Activated T-cell treated with anti-CD3 and anti-CD28 coated beads, Interleukin-2, amount 50 U/mL, for 72 hours (primary cell): ENCODE results near the gene FAM107B. TPM values are rescaled to one million over a fixed set of nuclear protein-coding genes. Genes with fewer than 3 reads are reported as not detected.

ENCODE experiments used
- ATAC-seq, 2 donors: fragments of 150-1000 bp; cut with Tn5 transposase; replicated peaks in 1 of 2; 2 replicates each; pipeline ENCODE4 v1.10.0; 2021; ENCODE audit warnings: moderate library complexity in 2 of 2, mild to moderate bottlenecking in 1 of 2
- DNase-seq, 2 donors: peaks; one replicate each; pipeline ENCODE4 v3.0.0; 2021 to 2022; ENCODE audit warnings: mixed read lengths in 1 of 2
- H3K27ac Mint-ChIP-seq: one replicate; pipeline ENCODE4 v1.8.0; 2022; ENCODE audit warnings: mild to moderate bottlenecking, moderate library complexity, mixed read lengths
- H3K27me3 Mint-ChIP-seq: one replicate; pipeline ENCODE4 v1.8.0; 2022; ENCODE audit warnings: low read depth, mixed read lengths
- H3K36me3 Mint-ChIP-seq, 2 donors: one replicate each; pipeline ENCODE4 v1.8.0; 2022; ENCODE audit warnings: mixed read lengths in 2 of 2, mild to moderate bottlenecking in 1 of 2; ENCODE audit not compliant: insufficient read depth in 2 of 2
- H3K4me1 Mint-ChIP-seq: one replicate; pipeline ENCODE4 v1.8.0; 2022; ENCODE audit warnings: low read depth, mixed read lengths
- H3K4me3 Mint-ChIP-seq, 2 donors: one replicate each; pipeline ENCODE4 v1.8.0; 2022; ENCODE audit warnings: mild to moderate bottlenecking in 2 of 2, mixed read lengths in 2 of 2, moderate library complexity in 2 of 2
- H3K9me3 Mint-ChIP-seq, 2 donors: one replicate each; pipeline ENCODE4 v1.8.0; 2022; ENCODE audit warnings: mixed read lengths in 2 of 2
- total RNA-seq, 2 donors: library from RNA; stranded (reverse); gene quantifications; one replicate each; pipeline ENCODE4 v1.2.3, GENCODE V29; 2022

The FAM107B gene
- total RNA-seq, 2 donors from 2014 or later = 163 to 180 TPM

DNA sequence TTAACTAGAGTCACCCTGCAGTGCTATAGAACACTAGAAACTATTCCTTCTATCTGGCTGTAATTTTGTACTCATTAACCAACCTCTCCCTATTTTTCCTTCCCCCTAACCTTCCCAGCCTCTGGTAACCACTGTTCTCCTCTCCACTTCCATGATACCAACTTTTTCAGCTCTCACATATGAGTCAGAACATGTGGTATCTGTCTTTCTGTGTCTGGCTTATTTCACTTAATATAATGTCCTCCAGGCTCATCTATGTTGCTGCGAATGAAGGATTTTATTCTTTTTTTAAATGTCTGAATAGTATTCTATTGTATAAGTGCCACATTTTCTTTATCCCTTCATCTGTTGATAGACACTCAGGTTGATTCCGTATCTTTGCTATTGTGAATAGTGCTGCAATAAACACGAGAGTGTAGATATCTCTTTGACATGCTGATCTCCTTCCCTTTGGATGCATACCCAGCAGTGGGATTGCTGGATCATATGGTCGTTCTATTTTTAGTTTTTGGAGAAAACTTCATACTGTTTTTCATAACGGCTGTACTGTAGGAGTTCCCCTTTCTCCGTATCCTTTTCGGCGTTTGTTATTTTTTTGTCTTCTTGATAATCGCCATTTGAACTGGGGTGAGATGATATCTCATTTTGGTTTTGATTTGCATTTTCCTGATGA is 101.4 kb downstream of the FAM107B start:
- Mint-ChIP-seq H3K27me3 (peaks cover 5% of the 10 kb centered on the region), H3K36me3 (no peaks in the 10 kb centered on the region), H3K27ac (no peak overlapping the region), H3K4me1 (peaks cover 27% of the 10 kb centered on the region), H3K9me3 (no peaks in the 10 kb centered on the region), H3K4me3 (peak overlapping the region in 1 of 2 donors; percentile 3)
- no peak for ATAC-seq
- DNase-seq = no peak

- peaks cover 4 to 6% of the 10 kb centered on the region in 2 donors for H3K9me3 Mint-ChIP-seq
- H3K36me3 Mint-ChIP-seq = peaks cover 4 to 11% of the 10 kb centered on the region in 2 donors
- peaks cover 5% of the 10 kb centered on the region for H3K27me3 Mint-ChIP-seq
- ATAC-seq = no peak
- no peak for DNase-seq
- H3K4me1 Mint-ChIP-seq = peaks cover 35% of the 10 kb centered on the region
- no peak overlapping the region for H3K27ac Mint-ChIP-seq
- H3K4me3 Mint-ChIP-seq = no peak overlapping the region
Observed at GRCh38 chr10:14671386-14671831, 103.3 kb downstream of the FAM107B start.

GRCh38 chr10:14670551-14671240 is 104.0 kb downstream of the FAM107B start:
- peaks cover 10 to 18% of the 10 kb centered on the region in 2 donors for H3K36me3 Mint-ChIP-seq
- no peak for ATAC-seq
- no peak overlapping the region for H3K27ac Mint-ChIP-seq
- H3K27me3 Mint-ChIP-seq = peaks cover 5% of the 10 kb centered on the region
- H3K4me1 Mint-ChIP-seq = peaks cover 39% of the 10 kb centered on the region
- no peak for DNase-seq
- no peak overlapping the region for H3K4me3 Mint-ChIP-seq
- peaks cover 10 to 12% of the 10 kb centered on the region in 2 donors for H3K9me3 Mint-ChIP-seq

DNA sequence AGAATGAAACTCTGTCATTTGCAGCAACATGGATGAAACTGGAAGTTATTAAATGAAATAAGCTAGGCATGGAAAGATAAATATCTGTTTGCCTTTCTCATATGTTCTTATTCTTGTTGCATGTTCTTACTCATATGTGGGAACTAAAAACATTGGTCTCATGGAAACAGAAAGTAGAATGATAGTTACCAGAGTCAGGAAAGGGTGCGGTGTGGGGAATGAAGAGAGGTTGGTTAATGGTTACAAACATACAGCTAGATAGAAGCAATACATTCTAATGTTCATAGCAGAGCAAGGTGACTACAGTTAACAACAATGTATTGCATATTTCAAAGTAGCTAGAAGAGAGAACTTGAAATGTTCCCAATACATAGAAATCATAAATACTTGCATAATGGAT is 105.1 kb downstream of the FAM107B start:
- DNase-seq (no peak), ATAC-seq (no peak)
- Mint-ChIP-seq H3K36me3 (peaks cover 14 to 22% of the 10 kb centered on the region in 2 donors), H3K27me3 (peaks cover 5% of the 10 kb centered on the region), H3K4me1 (peaks cover 51% of the 10 kb centered on the region), H3K4me3 (no peak overlapping the region), H3K9me3 (peaks cover 10 to 14% of the 10 kb centered on the region in 2 donors), H3K27ac (no peak overlapping the region)

DNA sequence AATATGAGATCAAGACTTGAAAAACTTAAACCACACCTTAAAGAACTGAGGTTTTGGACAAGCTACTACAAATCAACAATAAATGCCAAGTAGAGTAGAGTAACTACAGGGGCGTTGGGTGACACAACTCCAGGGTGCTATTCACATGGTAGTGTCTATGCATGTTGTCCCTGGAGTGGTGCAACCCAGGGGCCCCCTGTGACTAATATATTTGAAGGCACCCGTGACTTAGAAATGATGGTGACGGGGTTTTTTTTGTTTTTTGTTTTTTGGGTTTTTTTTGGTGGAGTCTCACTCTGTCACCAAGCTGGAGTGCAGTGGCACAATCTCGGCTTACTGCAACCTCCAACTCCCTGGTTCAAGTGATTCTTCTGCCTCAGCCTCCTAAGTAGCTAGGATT is 106.9 kb downstream of the FAM107B start:
- Mint-ChIP-seq H3K36me3 (peaks cover 16 to 24% of the 10 kb centered on the region in 2 donors), H3K9me3 (peaks cover 13 to 14% of the 10 kb centered on the region in 2 donors), H3K27ac (no peak overlapping the region), H3K27me3 (no peaks in the 10 kb centered on the region), H3K4me1 (peaks cover 53% of the 10 kb centered on the region), H3K4me3 (no peak overlapping the region)
- ATAC-seq (peak in 1 of 2 donors; percentile 26), DNase-seq (peak in 1 of 2 donors; percentile 31)

DNA sequence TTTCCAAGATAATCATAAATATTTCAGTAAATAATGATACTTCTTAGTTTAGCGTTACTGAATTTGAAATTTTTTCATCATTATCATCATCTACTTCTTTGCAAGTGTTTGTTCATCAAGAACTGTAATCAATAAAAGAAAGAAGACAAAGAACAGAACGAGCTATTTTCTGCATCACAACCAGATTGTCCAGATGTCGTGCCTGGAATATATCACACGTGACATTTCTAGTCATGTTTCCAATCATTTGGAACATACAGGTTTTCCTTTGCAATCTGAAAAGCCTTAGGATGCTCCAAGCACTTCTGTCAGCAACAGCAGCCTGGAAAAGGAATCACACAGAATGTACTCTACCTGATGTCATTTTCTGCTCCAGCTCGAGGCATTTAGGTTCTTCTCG is 107.4 kb downstream of the FAM107B start:
- DNase-seq (no peak), ATAC-seq (no peak)
- Mint-ChIP-seq H3K27me3 (no peaks in the 10 kb centered on the region), H3K4me3 (no peak overlapping the region), H3K36me3 (peaks cover 19 to 26% of the 10 kb centered on the region in 2 donors), H3K9me3 (peaks cover 15 to 17% of the 10 kb centered on the region in 2 donors), H3K4me1 (peaks cover 57% of the 10 kb centered on the region), H3K27ac (no peak overlapping the region)

DNA sequence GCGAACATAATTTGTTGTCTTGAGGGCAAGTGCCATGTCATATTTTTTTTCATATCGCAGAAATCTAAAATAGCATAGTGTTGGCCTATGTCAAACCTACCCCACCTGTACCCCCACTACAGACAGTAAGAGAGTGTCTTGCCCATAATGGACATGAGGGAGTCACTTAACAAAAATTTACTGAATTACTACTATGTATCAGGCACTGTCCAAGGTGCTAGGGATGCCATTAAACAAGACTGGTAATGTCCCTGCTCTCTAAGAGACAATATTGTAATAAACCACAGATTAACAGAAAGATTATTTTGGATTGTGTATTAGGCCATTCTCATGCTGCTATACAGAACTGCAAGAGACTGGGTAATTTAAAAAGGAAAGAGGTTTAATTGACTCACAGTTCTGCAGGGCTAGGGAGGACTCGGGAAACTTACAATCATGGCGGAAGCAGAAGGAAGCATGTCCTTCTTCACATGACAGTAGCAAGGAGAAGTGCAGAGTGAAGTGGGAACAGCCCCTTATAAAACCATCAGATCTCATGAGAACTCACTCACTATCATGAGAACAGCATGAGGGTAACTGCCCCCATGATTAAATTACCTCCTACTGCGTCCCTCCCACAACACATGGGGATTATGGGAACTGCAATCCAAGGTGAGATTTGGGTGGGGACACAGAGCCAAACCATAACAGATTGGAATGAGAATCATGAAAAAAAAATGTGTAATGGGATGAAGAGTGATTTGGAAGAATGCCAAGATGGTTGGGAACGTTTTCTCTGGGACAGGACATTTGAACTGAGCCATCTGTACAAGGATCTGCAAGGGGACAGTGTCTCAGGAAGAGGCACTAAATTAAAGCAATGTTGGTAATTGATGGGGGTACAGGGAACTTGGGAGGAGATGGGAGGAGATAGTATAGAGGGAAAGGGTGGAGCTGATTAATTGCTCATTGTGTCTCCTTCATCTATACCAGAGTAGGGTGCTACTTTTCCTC is 108.5 kb downstream of the FAM107B start:
- Mint-ChIP-seq H3K9me3 (peaks cover 17 to 20% of the 10 kb centered on the region in 2 donors), H3K36me3 (peaks cover 25 to 35% of the 10 kb centered on the region in 2 donors), H3K27ac (peak overlapping the region; percentile 89), H3K4me1 (peaks cover 68% of the 10 kb centered on the region), H3K27me3 (no peaks in the 10 kb centered on the region), H3K4me3 (peak overlapping the region; percentile 37 to 78)
- ATAC-seq (no peak), DNase-seq (no peak)

- Mint-ChIP-seq H3K4me3 (peak overlapping the region; percentile 56 to 78), H3K4me1 (peaks cover 76% of the 10 kb centered on the region), H3K27ac (peak overlapping the region; percentile 95), H3K36me3 (peaks cover 26 to 41% of the 10 kb centered on the region in 2 donors), H3K27me3 (no peaks in the 10 kb centered on the region), H3K9me3 (peaks cover 19 to 23% of the 10 kb centered on the region in 2 donors)
- peak; percentile 82 to 84 for ATAC-seq
- DNase-seq = peak; percentile 48 to 58
Observed at GRCh38 chr10:14665304-14665703, 109.4 kb downstream of the FAM107B start.

DNA sequence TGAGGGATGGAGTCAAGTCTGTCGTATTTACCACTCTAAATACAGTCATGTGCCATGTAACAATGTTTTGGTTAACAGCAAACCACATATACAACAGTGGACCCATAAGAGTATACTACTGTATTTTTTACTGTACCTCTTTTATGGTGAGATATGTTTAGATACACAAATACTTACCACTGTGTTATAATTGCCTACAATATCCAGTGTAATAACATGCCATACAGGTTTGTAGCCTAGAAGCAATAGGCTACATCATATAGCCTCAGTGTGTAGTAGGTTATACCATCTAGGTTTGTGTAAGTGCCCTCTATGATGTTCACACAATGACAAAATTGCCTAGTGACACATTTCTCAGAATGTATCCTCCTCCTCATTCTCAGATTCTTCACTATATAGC is 110.4 kb downstream of the FAM107B start:
- Mint-ChIP-seq H3K4me1 (peaks cover 81% of the 10 kb centered on the region), H3K27ac (peak overlapping the region; percentile 95)
- peak; percentile 21 to 32 for ATAC-seq

DNA sequence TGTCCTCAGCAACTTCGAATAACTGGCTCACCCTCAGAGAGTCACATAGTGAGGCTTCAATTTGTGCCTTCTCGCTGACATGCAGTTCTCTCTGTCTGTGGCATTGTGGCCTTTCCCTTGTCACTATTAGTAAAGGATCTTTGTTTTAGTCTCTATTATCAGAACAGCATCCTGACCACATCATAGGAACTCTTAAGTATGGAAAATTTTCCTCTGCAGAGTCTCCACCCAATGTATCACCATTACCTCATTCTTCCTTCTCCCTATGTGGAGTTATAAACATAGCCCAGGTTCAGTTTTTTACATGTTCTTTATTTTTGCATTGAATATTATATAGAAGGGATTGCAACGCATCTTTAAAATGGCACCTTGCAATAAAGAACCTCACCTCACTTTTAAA is 112.9 kb downstream of the FAM107B start:
- peaks cover 21 to 25% of the 10 kb centered on the region in 2 donors for H3K9me3 Mint-ChIP-seq
- ATAC-seq = no peak
- peak overlapping the region; percentile 11 for H3K27ac Mint-ChIP-seq
- no peak overlapping the region for H3K4me3 Mint-ChIP-seq
- H3K4me1 Mint-ChIP-seq = peaks cover 89% of the 10 kb centered on the region
- H3K27me3 Mint-ChIP-seq = no peaks in the 10 kb centered on the region
- peaks cover 34 to 45% of the 10 kb centered on the region in 2 donors for H3K36me3 Mint-ChIP-seq
- DNase-seq = no peak

More for the DNA sequence above, 110.4 kb downstream of the FAM107B start:
- Mint-ChIP-seq H3K36me3 (peaks cover 27 to 42% of the 10 kb centered on the region in 2 donors), H3K4me3 (peak overlapping the region; percentile 29 to 78), H3K9me3 (peaks cover 19 to 23% of the 10 kb centered on the region in 2 donors), H3K27me3 (no peaks in the 10 kb centered on the region)
- no peak for DNase-seq

DNA sequence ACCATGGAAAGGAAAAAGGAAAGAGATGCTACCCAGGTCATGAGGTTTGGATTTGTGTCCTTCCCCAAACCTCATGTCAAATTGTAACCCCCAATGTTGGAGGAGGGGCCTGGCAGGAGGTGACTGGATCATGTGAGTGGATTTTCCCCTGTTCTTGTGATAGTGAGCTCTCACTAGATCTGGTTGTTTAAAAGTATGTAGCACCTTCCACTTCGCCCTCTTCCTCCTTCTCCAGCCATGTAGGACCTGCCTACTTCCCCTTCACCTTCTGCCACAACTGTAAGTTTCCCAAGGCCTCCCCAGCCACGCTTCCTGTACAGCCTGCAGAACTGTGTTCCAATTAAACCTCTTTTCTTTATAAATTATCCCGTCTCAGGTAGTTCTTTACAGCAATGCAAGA is 113.9 kb downstream of the FAM107B start:
- Mint-ChIP-seq H3K27me3 (peaks cover 8% of the 10 kb centered on the region), H3K4me1 (peaks cover 95% of the 10 kb centered on the region), H3K36me3 (peaks cover 24 to 38% of the 10 kb centered on the region in 2 donors), H3K27ac (peak overlapping the region; percentile 88), H3K4me3 (peak overlapping the region; percentile 75 to 84), H3K9me3 (peaks cover 12 to 15% of the 10 kb centered on the region in 2 donors)
- DNase-seq = no peak
- no peak for ATAC-seq

GRCh38 chr10:14659626-14660196 is 115.0 kb downstream of the FAM107B start:
- DNase-seq (peak; percentile 64 to 74), ATAC-seq (peak; percentile 82 to 86)
- Mint-ChIP-seq H3K36me3 (peaks cover 20 to 33% of the 10 kb centered on the region in 2 donors), H3K4me3 (peak overlapping the region; percentile 75 to 84), H3K9me3 (peaks cover 12 to 13% of the 10 kb centered on the region in 2 donors), H3K27me3 (peaks cover 19% of the 10 kb centered on the region), H3K4me1 (peaks cover 95% of the 10 kb centered on the region), H3K27ac (peak overlapping the region; percentile 88)
